ENCODE data around the gene IRX6.

Gene IRX6

DNA sequence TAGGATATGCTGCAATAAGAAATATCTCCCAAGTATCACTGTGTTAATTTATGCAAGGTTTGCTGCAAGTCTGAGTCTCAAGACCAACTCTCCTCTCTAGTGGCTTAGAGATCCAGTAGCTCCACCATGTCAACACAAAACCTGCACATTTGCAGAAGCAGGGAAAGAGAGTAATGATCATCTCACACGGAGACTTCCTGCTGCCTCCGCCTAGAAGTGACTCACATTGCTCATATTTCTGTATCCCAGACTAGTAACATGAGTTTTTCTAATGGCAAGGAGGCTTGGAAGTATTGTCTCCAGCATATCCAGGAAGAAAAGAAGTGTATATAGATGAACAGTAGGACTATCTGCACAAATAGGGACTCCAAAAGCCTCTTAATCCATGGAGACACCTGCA, 15.0 kb upstream of the IRX6 start:
- Histone ChIP-seq H3K27me3 (ENCODE audit: insufficient read depth, low read length) (no peaks in the 10 kb centered on the region), H2BK12ac (ENCODE audit: low read length) (no peak overlapping the region), H2BK5ac (ENCODE audit: low read depth, low read length, poor library complexity) (no peak overlapping the region), H3K79me1 (ENCODE audit: low read length) (no peaks in the 10 kb centered on the region), H3K4me1 (ENCODE audit: control insufficient read depth in 1 of 2, insufficient read depth in 2 of 2, low read length in 2 of 2) (no peaks in the 10 kb centered on the region), H3K4ac (ENCODE audit: low read depth, low read length) (no peak overlapping the region), H3K9me3 (ENCODE audit: insufficient read depth, low read depth, low read length) (peaks cover 1% of the 10 kb centered on the region), H3K9ac (ENCODE audit: low read length) (no peak overlapping the region), H3K4me3 (ENCODE audit: low read depth, low read length) (no peak overlapping the region), H3K79me2 (ENCODE audit: control insufficient read depth, insufficient read depth, low read length, poor library complexity) (no peaks in the 10 kb centered on the region), H4K12ac (ENCODE audit: low read depth, low read length) (no peak overlapping the region), H3K14ac (ENCODE audit: low read length) (no peak overlapping the region), H2BK120ac (ENCODE audit: insufficient read depth, low read length, poor library complexity) (no peak overlapping the region), H3K23ac (ENCODE audit: low read length) (no peak overlapping the region), H4K8ac (ENCODE audit: low read depth, low read length) (no peak overlapping the region), H3K4me2 (ENCODE audit: low read length) (no peak overlapping the region), H4K91ac (ENCODE audit: low read depth, low read length) (no peak overlapping the region), H3K27ac (ENCODE audit: low read depth, low read length) (no peak overlapping the region), H3K18ac (ENCODE audit: low read length) (no peak overlapping the region), H2AFZ (ENCODE audit: insufficient read depth, low read length, poor library complexity) (no peak overlapping the region), H3K36me3 (ENCODE audit: control insufficient read depth in 1 of 2, insufficient read depth in 2 of 2, low read length in 2 of 2) (no peaks in the 10 kb centered on the region), H2AK5ac (ENCODE audit: low read length) (no peak overlapping the region)
- DNase-seq: no peak
- no CpG with 5 or more reads among the region's 2 CpGs for WGBS (ENCODE audit: extremely low coverage, insufficient coverage, insufficient read length)

DNA sequence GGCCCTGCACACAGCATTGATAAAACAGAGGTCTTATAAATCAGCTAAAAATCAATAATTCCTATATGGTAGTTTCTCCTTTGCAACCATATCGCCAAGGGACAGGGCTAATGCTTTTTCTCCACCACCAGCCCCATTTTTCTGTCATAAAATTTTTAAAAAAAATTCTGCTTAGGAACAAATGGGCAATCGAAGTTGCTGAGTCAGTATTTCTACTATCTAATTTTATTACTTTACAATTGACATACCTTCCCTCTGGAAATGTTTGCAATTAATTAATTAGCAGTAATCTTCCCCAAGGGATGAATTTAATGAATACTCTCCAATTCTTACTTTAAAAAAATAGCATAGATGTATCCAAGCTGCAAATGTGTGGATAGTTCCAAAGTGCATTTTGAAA, 1.7 kb upstream of the IRX6 start:
- Histone ChIP-seq H3K4me3 (ENCODE audit: low read depth, low read length) (no peak overlapping the region), H2AFZ (ENCODE audit: insufficient read depth, low read length, poor library complexity) (no peak overlapping the region), H3K79me2 (ENCODE audit: control insufficient read depth, insufficient read depth, low read length, poor library complexity) (no peaks in the 10 kb centered on the region), H3K36me3 (ENCODE audit: control insufficient read depth in 1 of 2, insufficient read depth in 2 of 2, low read length in 2 of 2) (peaks cover 0 to 1% of the 10 kb centered on the region in 2 experiments), H3K23ac (ENCODE audit: low read length) (no peak overlapping the region), H3K79me1 (ENCODE audit: low read length) (peaks cover 2% of the 10 kb centered on the region), H4K8ac (ENCODE audit: low read depth, low read length) (no peak overlapping the region), H3K4ac (ENCODE audit: low read depth, low read length) (no peak overlapping the region), H4K91ac (ENCODE audit: low read depth, low read length) (no peak overlapping the region), H3K4me1 (ENCODE audit: control insufficient read depth in 1 of 2, insufficient read depth in 2 of 2, low read length in 2 of 2) (peaks cover 11 to 17% of the 10 kb centered on the region in 2 experiments), H3K18ac (ENCODE audit: low read length) (no peak overlapping the region), H3K27ac (ENCODE audit: low read depth, low read length) (no peak overlapping the region), H3K4me2 (ENCODE audit: low read length) (no peak overlapping the region), H2BK12ac (ENCODE audit: low read length) (no peak overlapping the region), H3K27me3 (ENCODE audit: insufficient read depth, low read length) (peaks cover 15% of the 10 kb centered on the region), H2BK5ac (ENCODE audit: low read depth, low read length, poor library complexity) (no peak overlapping the region), H2BK120ac (ENCODE audit: insufficient read depth, low read length, poor library complexity) (no peak overlapping the region), H3K9me3 (ENCODE audit: insufficient read depth, low read depth, low read length) (no peaks in the 10 kb centered on the region), H3K9ac (ENCODE audit: low read length) (no peak overlapping the region), H2AK5ac (ENCODE audit: low read length) (no peak overlapping the region), H3K14ac (ENCODE audit: low read length) (no peak overlapping the region), H4K12ac (ENCODE audit: low read depth, low read length) (no peak overlapping the region)
- no CpG with 5 or more reads among the region's 2 CpGs for WGBS (ENCODE audit: extremely low coverage, insufficient coverage, insufficient read length)
- DNase-seq: no peak

DNA sequence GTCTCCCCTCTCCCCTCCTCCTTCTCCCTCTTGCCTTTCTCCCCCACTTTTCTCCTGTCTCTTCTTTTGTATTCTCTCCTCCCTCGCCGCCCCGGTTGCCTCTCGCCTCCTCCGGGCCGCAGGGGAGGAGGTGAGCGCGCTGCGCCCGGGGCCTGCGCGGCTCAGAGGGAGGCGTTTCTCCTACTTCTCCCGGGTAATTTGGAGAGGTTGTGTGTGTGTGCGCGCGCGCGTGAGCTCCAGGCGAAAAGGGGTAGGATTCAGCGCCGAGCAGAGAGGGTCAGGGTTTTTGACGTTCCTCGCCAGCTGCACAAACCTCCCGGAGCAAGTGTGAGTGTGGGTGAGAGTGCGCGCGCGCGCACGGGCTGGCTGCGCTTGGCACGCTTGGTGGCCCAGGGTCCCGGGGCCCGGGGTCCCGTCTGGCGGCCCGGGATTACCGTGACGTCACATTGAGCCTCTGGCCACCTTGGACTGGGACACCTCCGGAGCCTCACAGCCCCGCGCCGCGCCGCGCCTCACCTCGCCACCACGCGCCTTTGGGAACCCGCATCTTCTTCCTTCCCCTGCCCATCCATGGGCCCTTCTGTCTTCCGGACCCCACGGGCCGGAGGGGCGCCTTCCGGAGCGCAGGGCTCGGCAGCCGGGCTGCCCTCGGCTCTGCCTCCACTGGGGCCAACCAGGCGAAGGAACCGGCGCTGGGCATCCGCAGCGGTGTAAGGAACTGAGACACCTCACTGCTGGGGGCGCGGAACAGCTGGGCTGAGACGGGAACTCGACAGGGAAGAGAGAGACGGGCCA, 479 bp downstream of the IRX6 start:
- H3K14ac ChIP-seq (ENCODE audit: low read length): no peak overlapping the region
- DNase-seq: no peak

DNA sequence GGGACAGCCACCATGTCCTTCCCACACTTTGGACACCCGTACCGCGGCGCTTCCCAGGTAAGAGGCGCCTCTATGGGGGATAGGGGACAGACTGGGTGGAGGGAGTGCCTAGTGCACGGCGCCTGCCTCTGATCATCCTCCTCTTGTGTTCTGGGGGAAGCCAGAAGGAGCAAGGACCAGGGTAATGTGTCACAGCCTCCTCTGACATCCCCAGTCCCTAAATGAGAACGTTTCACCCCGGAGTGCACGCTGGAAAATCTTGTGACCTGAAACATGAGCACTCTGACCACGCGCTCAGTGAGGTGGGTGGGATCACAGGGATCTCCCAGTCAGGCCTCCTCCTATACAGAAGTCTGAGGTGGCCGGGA, 1.1 kb downstream of the IRX6 start:
- H2BK5ac ChIP-seq (ENCODE audit: low read depth, low read length, poor library complexity): no peak overlapping the region
- no peak for DNase-seq
- no peak overlapping the region for H3K18ac ChIP-seq (ENCODE audit: low read length)
- H2AK5ac ChIP-seq (ENCODE audit: low read length): no peak overlapping the region
- peak overlapping the region; percentile 68 for H3K4me3 ChIP-seq (ENCODE audit: low read depth, low read length)
- peaks cover 0 to 3% of the 10 kb centered on the region in 2 experiments for H3K36me3 ChIP-seq (ENCODE audit: control insufficient read depth in 1 of 2, insufficient read depth in 2 of 2, low read length in 2 of 2)
- peak overlapping the region; percentile 9 for H4K8ac ChIP-seq (ENCODE audit: low read depth, low read length)
- no peaks in the 10 kb centered on the region for H3K79me2 ChIP-seq (ENCODE audit: control insufficient read depth, insufficient read depth, low read length, poor library complexity)
- H2BK120ac ChIP-seq (ENCODE audit: insufficient read depth, low read length, poor library complexity): no peak overlapping the region
- H2BK12ac ChIP-seq (ENCODE audit: low read length): no peak overlapping the region
- H3K23ac ChIP-seq (ENCODE audit: low read length): no peak overlapping the region
- peaks cover 26 to 30% of the 10 kb centered on the region in 2 experiments for H3K4me1 ChIP-seq (ENCODE audit: control insufficient read depth in 1 of 2, insufficient read depth in 2 of 2, low read length in 2 of 2)
- peak overlapping the region; percentile 8 for H2AFZ ChIP-seq (ENCODE audit: insufficient read depth, low read length, poor library complexity)
- H3K9me3 ChIP-seq (ENCODE audit: insufficient read depth, low read depth, low read length): no peaks in the 10 kb centered on the region
- no peak overlapping the region for H4K91ac ChIP-seq (ENCODE audit: low read depth, low read length)
- no CpG with 5 or more reads among the region's 13 CpGs for WGBS (ENCODE audit: extremely low coverage, insufficient coverage, insufficient read length)
- no peak overlapping the region for H3K9ac ChIP-seq (ENCODE audit: low read length)
- H3K79me1 ChIP-seq (ENCODE audit: low read length): peaks cover 2% of the 10 kb centered on the region
- no peak overlapping the region for H3K27ac ChIP-seq (ENCODE audit: low read depth, low read length)
- H4K12ac ChIP-seq (ENCODE audit: low read depth, low read length): no peak overlapping the region
- peak overlapping the region; percentile 98 for H3K4me2 ChIP-seq (ENCODE audit: low read length)
- no peak overlapping the region for H3K14ac ChIP-seq (ENCODE audit: low read length)
- peaks cover 32% of the 10 kb centered on the region for H3K27me3 ChIP-seq (ENCODE audit: insufficient read depth, low read length)
- no peak overlapping the region for H3K4ac ChIP-seq (ENCODE audit: low read depth, low read length)

More for the DNA sequence above, 479 bp downstream of the IRX6 start:
- H3K79me1 ChIP-seq (ENCODE audit: low read length): peaks cover 2% of the 10 kb centered on the region
- H3K4me2 ChIP-seq (ENCODE audit: low read length): peak overlapping the region; percentile 98
- no peak overlapping the region for H2BK120ac ChIP-seq (ENCODE audit: insufficient read depth, low read length, poor library complexity)
- peaks cover 28% of the 10 kb centered on the region for H3K27me3 ChIP-seq (ENCODE audit: insufficient read depth, low read length)
- peak overlapping the region; percentile 68 for H3K4me3 ChIP-seq (ENCODE audit: low read depth, low read length)
- H2BK5ac ChIP-seq (ENCODE audit: low read depth, low read length, poor library complexity): no peak overlapping the region
- H2BK12ac ChIP-seq (ENCODE audit: low read length): no peak overlapping the region
- peaks cover 0 to 3% of the 10 kb centered on the region in 2 experiments for H3K36me3 ChIP-seq (ENCODE audit: control insufficient read depth in 1 of 2, insufficient read depth in 2 of 2, low read length in 2 of 2)
- H3K4ac ChIP-seq (ENCODE audit: low read depth, low read length): no peak overlapping the region
- H3K27ac ChIP-seq (ENCODE audit: low read depth, low read length): no peak overlapping the region
- H2AK5ac ChIP-seq (ENCODE audit: low read length): no peak overlapping the region
- H3K9ac ChIP-seq (ENCODE audit: low read length): no peak overlapping the region
- no peaks in the 10 kb centered on the region for H3K9me3 ChIP-seq (ENCODE audit: insufficient read depth, low read depth, low read length)
- H2AFZ ChIP-seq (ENCODE audit: insufficient read depth, low read length, poor library complexity): peak overlapping the region; percentile 57
- H4K8ac ChIP-seq (ENCODE audit: low read depth, low read length): peak overlapping the region; percentile 9
- peaks cover 23 to 26% of the 10 kb centered on the region in 2 experiments for H3K4me1 ChIP-seq (ENCODE audit: control insufficient read depth in 1 of 2, insufficient read depth in 2 of 2, low read length in 2 of 2)
- H4K12ac ChIP-seq (ENCODE audit: low read depth, low read length): no peak overlapping the region
- H3K23ac ChIP-seq (ENCODE audit: low read length): no peak overlapping the region
- H3K79me2 ChIP-seq (ENCODE audit: control insufficient read depth, insufficient read depth, low read length, poor library complexity): no peaks in the 10 kb centered on the region
- no peak overlapping the region for H4K91ac ChIP-seq (ENCODE audit: low read depth, low read length)
- no CpG with 5 or more reads among the region's 70 CpGs for WGBS (ENCODE audit: extremely low coverage, insufficient coverage, insufficient read length)
- H3K18ac ChIP-seq (ENCODE audit: low read length): no peak overlapping the region
